Transverse colon (tissue), 4 donors: ENCODE data around the gene ZNF609.

Experiments
- CTCF ChIP-seq, 5 experiments: fragments of 200-600 bp in 3 of 5; fragments of 450-650 bp in 2 of 5; sonication (generic) in 3 of 5; IDR thresholded peaks; 1 replicate in 2 of 5; 2 replicates in 3 of 5; pipeline ENCODE4 v1.5.1; 2016 to 2017; ENCODE audit warnings: antibody characterized with exemption in 5 of 5, inconsistent platforms in 3 of 5, mild to moderate bottlenecking in 2 of 5, moderate library complexity in 1 of 5
- EP300 ChIP-seq: sonication (generic); formaldehyde crosslinking; IDR thresholded peaks from one replicate; pipeline ENCODE4 v1.6.1; 2017; ENCODE audit warnings: antibody characterized with exemption, low read depth
- POLR2AphosphoS5 ChIP-seq, 3 donors: sonication (generic); formaldehyde crosslinking; IDR thresholded peaks; one replicate each; pipeline ENCODE4 v1.6.1; 2016; ENCODE audit warnings: antibody characterized with exemption in 3 of 3

GRCh38 chr15:64600794-64601193 is 140.4 kb downstream of the ZNF609 start:
- TF ChIP-seq EP300 = no peak
- no peak for TF ChIP-seq CTCF (IDR thresholded peaks at IDR 0.05)
- no peak for TF ChIP-seq POLR2AphosphoS5 (IDR thresholded peaks at IDR 0.05)
